Endothelial cell (in vitro differentiated cells): Measurements from ENCODE around the gene HS3ST2. TPM values are rescaled to one million over a fixed set of nuclear protein-coding genes. Genes with fewer than 3 reads are reported as not detected.

Experiments used
- DNase-seq: peaks from one replicate; pipeline ENCODE4 v3.0.0; 2021; ENCODE audit warnings: low spot score
- H3K27ac Mint-ChIP-seq: one replicate; pipeline ENCODE4 v1.8.0; 2021; ENCODE audit warnings: mixed read lengths, inconsistent platforms; ENCODE audit not compliant: unreplicated experiment
- H3K27me3 Mint-ChIP-seq: one replicate; pipeline ENCODE4 v1.8.0; 2021; ENCODE audit warnings: mild to moderate bottlenecking, moderate library complexity, mixed read lengths, inconsistent platforms; ENCODE audit not compliant: unreplicated experiment
- H3K36me3 Mint-ChIP-seq: one replicate; pipeline ENCODE4 v1.8.0; 2021; ENCODE audit warnings: mild to moderate bottlenecking, low read depth, mixed read lengths, inconsistent platforms; ENCODE audit not compliant: unreplicated experiment
- H3K4me1 Mint-ChIP-seq: one replicate; pipeline ENCODE4 v1.8.0; 2021; ENCODE audit warnings: mild to moderate bottlenecking, mixed read lengths, inconsistent platforms; ENCODE audit not compliant: unreplicated experiment
- H3K4me3 Mint-ChIP-seq: one replicate; pipeline ENCODE4 v1.8.0; 2021; ENCODE audit warnings: mild to moderate bottlenecking, mixed read lengths, inconsistent platforms; ENCODE audit not compliant: unreplicated experiment
- H3K9me3 Mint-ChIP-seq: one replicate; pipeline ENCODE4 v1.8.0; 2021; ENCODE audit warnings: mixed read lengths, inconsistent platforms; ENCODE audit not compliant: unreplicated experiment
- total RNA-seq: library from RNA; stranded (reverse); fragmentation: NEBNext Ultra II Directional; extraction: Animal tissue kit (Norgen Biotek cat#: 25700); gene quantifications from one replicate; pipeline ENCODE4 v1.2.1, GENCODE V29; 2021; ENCODE audit not compliant: unreplicated experiment
- TF ChIP-seq, protein P1 (sequence below): fragments of 200-600 bp; sonication (generic); IDR thresholded peaks from one replicate; pipeline ENCODE4 v1.5.0; 2021; ENCODE audit warnings: antibody characterized with exemption; ENCODE audit not compliant: unreplicated experiment

The HS3ST2 gene
- total RNA-seq, 1 donor from 2014 or later = 2.7 TPM

DNA sequence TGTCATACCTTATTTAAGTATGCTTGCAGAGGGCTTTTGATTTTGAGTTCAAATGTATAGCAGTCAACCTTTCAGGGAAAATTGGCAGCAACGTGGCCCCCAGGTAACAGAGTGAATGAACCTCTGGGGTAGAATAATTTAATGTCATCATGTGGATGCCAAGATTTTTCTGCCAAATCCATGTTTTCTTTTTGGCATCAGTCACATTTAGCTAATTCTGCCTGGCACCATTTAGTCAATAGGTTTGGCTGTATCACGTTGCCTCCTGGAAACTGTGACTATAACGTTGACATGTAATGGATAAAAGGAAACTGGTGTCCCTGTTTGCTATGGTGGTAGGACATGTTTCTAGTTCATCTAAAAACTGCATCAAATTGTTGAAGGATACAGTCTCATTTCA lies 115.5 kb downstream of the HS3ST2 start:
- H3K27me3 Mint-ChIP-seq = peaks cover 1% of the 10 kb centered on the region
- no peak overlapping the region for H3K4me3 Mint-ChIP-seq
- TF ChIP-seq, protein P1, sequence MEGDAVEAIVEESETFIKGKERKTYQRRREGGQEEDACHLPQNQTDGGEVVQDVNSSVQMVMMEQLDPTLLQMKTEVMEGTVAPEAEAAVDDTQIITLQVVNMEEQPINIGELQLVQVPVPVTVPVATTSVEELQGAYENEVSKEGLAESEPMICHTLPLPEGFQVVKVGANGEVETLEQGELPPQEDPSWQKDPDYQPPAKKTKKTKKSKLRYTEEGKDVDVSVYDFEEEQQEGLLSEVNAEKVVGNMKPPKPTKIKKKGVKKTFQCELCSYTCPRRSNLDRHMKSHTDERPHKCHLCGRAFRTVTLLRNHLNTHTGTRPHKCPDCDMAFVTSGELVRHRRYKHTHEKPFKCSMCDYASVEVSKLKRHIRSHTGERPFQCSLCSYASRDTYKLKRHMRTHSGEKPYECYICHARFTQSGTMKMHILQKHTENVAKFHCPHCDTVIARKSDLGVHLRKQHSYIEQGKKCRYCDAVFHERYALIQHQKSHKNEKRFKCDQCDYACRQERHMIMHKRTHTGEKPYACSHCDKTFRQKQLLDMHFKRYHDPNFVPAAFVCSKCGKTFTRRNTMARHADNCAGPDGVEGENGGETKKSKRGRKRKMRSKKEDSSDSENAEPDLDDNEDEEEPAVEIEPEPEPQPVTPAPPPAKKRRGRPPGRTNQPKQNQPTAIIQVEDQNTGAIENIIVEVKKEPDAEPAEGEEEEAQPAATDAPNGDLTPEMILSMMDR = no peak
- no peaks in the 10 kb centered on the region for H3K36me3 Mint-ChIP-seq
- peaks cover 24% of the 10 kb centered on the region for H3K4me1 Mint-ChIP-seq
- H3K9me3 Mint-ChIP-seq = no peaks in the 10 kb centered on the region
- DNase-seq = no peak
- no peak overlapping the region for H3K27ac Mint-ChIP-seq

DNA sequence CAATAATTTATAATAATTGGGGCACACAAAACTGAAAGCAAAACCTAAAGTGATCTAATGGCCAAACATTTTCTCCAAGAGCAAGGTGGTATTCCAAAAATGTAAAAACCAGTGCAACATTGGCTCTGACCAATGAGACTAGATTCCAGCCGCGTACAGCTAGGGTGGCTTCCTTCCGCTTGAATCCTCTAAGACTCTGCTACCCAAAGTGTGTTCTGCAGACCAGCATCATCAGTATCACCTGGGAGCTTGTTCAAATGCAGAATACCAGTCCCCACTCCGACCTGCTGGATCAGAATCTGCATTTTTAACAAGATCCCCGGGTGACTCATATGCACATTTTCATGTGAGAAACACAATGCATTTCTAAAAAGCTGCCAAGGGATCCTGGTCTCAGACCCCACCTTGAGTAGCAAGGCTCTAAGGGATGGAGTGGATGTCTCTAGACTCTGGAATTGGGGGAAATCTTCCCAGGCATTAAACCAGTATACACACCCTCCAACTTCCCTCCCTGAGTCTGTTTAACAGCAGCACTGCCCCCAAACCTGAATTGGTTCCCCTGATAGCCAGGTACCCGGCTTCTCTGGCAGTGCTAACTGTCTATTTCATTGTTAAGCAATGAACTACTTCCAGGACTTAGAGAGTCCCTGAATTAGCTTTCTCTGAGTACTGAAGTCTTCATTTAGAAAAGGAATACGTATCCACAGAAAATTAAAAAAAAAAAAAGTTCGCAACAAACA lies 118.2 kb downstream of the HS3ST2 start:
- no peak overlapping the region for H3K4me3 Mint-ChIP-seq
- peaks cover 40% of the 10 kb centered on the region for H3K4me1 Mint-ChIP-seq
- H3K27me3 Mint-ChIP-seq = peaks cover 1% of the 10 kb centered on the region
- no peaks in the 10 kb centered on the region for H3K9me3 Mint-ChIP-seq
- no peaks in the 10 kb centered on the region for H3K36me3 Mint-ChIP-seq
- no peak for DNase-seq
- TF ChIP-seq, protein P1 = no peak
- peak overlapping the region; percentile 69 for H3K27ac Mint-ChIP-seq

DNA sequence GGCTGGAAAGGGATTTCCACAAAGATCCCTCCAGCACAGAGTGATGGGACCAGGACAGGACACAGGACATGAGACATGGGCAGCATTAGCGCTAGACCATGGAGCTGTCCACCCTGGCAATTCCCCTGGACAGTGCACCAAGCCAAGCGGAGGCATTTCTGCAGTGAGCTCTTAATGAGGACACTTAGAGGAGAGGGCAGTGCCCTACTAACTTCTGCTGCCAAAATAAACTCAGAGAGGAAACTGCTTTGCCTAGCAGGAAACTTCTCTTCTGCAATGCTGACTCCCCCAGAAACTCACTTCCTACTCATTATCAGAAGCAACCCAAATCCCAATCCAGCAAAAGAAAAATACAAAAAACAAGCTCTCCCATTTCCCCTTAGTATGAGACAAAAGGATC lies 119.2 kb downstream of the HS3ST2 start:
- no peaks in the 10 kb centered on the region for H3K36me3 Mint-ChIP-seq
- no peaks in the 10 kb centered on the region for H3K9me3 Mint-ChIP-seq
- peak overlapping the region; percentile 69 for H3K27ac Mint-ChIP-seq
- peaks cover 1% of the 10 kb centered on the region for H3K27me3 Mint-ChIP-seq
- peaks cover 40% of the 10 kb centered on the region for H3K4me1 Mint-ChIP-seq
- no peak overlapping the region for H3K4me3 Mint-ChIP-seq
- TF ChIP-seq, protein P1 = no peak
- DNase-seq = peak; percentile 44

DNA sequence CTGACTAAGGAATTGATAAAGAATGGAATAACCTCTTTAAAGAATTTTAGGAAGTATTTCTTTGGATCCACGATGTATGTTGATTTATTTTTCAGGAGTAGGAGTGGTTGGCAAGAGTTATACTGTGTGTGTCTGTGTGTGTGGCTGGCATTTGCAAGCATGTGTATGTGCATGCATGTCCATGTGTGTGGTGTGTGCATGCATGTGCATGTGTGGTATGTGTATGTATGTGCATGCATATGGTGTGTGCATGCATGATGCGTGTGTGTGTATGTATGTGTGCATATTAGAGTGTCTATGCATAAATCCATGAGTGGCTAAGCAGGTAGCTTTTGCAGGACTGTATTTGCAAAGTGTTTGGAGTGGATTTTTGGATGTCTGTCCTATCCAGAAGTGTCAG lies 120.8 kb downstream of the HS3ST2 start:
- Mint-ChIP-seq H3K36me3 (no peaks in the 10 kb centered on the region), H3K9me3 (no peaks in the 10 kb centered on the region), H3K27me3 (peaks cover 3% of the 10 kb centered on the region), H3K4me1 (peaks cover 40% of the 10 kb centered on the region), H3K4me3 (no peak overlapping the region), H3K27ac (no peak overlapping the region)
- TF ChIP-seq, protein P1 = no peak
- no peak for DNase-seq

DNA sequence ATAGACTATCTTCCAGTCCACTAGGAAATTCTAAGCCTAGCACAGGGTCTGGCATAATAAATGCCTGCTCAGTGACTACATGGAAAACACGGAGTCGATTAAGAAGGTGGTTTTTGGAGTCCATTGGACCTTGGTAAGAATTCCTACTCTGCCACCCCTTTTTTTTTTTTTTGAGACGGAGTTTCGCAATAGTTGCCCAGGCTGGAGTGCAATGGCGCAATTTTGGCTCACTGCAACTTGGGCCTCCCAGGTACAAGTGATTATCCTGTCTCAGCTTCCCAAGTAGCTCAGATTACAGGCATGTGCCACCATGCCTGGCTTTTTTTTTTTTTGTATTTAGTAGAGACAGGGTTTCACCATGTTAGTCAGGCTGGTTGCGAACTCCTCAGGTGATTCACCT lies 123.2 kb downstream of the HS3ST2 start:
- no peaks in the 10 kb centered on the region for H3K36me3 Mint-ChIP-seq
- DNase-seq = no peak
- H3K4me1 Mint-ChIP-seq = peaks cover 33% of the 10 kb centered on the region
- TF ChIP-seq, protein P1 = no peak
- H3K27ac Mint-ChIP-seq = no peak overlapping the region
- H3K4me3 Mint-ChIP-seq = no peak overlapping the region
- H3K9me3 Mint-ChIP-seq = no peaks in the 10 kb centered on the region
- H3K27me3 Mint-ChIP-seq = peaks cover 3% of the 10 kb centered on the region
